HL-60 (cell line): Measurements from ENCODE around the gene CST9.

Experiments
- DNase-seq, 2 experiments: peaks; one replicate each; pipeline ENCODE4 v3.0.0-alpha.2; 2010 to 2020; ENCODE audit warnings: low read depth in 1 of 2, low spot score in 1 of 2
- H3K27ac ChIP-seq: fragments of 250-450 bp; sonication (Bioruptor Pico); replicated peaks from 2 replicates; pipeline ENCODE4 v1.5.1; 2020; ENCODE audit warnings: mild to moderate bottlenecking, moderate library complexity
- H3K27me3 ChIP-seq: fragments of 250-450 bp; sonication (Bioruptor Pico); 2 replicates; pipeline ENCODE4 v1.5.1; 2021; ENCODE audit warnings: mild to moderate bottlenecking, moderate library complexity; ENCODE audit not compliant: insufficient read depth, poor library complexity, severe bottlenecking
- H3K4me3 ChIP-seq: replicated peaks from 2 replicates; pipeline ENCODE4 v1.5.1; 2011; ENCODE audit warnings: mild to moderate bottlenecking, control low read depth, low read length; ENCODE audit not compliant: insufficient read depth
- GABPA ChIP-seq: IDR thresholded peaks from 2 replicates; pipeline ENCODE4 v1.6.1; 2012; ENCODE audit warnings: low read depth
- POLR2AphosphoS5 ChIP-seq: IDR thresholded peaks from 2 replicates; pipeline ENCODE4 v1.6.1; 2012; ENCODE audit warnings: low read depth
- SPI1 ChIP-seq: IDR thresholded peaks from 2 replicates; pipeline ENCODE4 v1.6.1; 2012; ENCODE audit warnings: low read depth, mild to moderate bottlenecking, borderline replicate concordance
- TF ChIP-seq, protein P1 (sequence below): IDR thresholded peaks from 2 replicates; pipeline ENCODE4 v1.6.1; 2012; ENCODE audit warnings: low read depth; ENCODE audit not compliant: insufficient replicate concordance
- TF ChIP-seq, protein P2 (sequence below): IDR thresholded peaks from one replicate; pipeline ENCODE4 v1.5.1; 2011; ENCODE audit warnings: low read length, control low read depth, inconsistent platforms; ENCODE audit not compliant: insufficient read depth

Gene CST9

DNA sequence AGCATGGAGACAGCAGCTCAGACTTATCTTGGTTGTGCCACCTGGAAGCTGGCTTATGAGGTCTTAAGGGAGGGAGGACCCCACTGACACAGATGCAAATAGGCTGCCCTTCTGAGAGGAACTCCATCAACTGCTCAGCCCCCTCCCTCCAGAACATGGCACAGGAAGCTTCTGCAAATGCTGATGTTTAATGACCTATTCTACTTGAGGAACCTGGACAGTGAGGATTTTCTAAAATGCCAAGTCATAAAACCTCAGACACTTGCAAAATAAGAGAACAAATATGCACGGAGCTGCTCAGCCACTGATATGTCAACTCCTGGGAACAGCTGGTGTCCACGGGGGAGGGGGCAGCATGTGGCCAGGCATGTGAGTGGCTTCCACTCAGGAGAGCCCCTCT is 3.5 kb downstream of the CST9 start:
- H3K4me3 ChIP-seq: no peak overlapping the region
- peaks cover 3% of the 10 kb centered on the region for H3K27me3 ChIP-seq
- DNase-seq: peak in 1 of 2 experiments; percentile 51
- TF ChIP-seq GABPA (no peak), SPI1 (0 out of 2 replicates have a peak, but pooled peaks have one; percentile 37), POLR2AphosphoS5 (no peak)
- TF ChIP-seq, protein P1, sequence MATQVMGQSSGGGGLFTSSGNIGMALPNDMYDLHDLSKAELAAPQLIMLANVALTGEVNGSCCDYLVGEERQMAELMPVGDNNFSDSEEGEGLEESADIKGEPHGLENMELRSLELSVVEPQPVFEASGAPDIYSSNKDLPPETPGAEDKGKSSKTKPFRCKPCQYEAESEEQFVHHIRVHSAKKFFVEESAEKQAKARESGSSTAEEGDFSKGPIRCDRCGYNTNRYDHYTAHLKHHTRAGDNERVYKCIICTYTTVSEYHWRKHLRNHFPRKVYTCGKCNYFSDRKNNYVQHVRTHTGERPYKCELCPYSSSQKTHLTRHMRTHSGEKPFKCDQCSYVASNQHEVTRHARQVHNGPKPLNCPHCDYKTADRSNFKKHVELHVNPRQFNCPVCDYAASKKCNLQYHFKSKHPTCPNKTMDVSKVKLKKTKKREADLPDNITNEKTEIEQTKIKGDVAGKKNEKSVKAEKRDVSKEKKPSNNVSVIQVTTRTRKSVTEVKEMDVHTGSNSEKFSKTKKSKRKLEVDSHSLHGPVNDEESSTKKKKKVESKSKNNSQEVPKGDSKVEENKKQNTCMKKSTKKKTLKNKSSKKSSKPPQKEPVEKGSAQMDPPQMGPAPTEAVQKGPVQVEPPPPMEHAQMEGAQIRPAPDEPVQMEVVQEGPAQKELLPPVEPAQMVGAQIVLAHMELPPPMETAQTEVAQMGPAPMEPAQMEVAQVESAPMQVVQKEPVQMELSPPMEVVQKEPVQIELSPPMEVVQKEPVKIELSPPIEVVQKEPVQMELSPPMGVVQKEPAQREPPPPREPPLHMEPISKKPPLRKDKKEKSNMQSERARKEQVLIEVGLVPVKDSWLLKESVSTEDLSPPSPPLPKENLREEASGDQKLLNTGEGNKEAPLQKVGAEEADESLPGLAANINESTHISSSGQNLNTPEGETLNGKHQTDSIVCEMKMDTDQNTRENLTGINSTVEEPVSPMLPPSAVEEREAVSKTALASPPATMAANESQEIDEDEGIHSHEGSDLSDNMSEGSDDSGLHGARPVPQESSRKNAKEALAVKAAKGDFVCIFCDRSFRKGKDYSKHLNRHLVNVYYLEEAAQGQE: no peak
- TF ChIP-seq, protein P2, sequence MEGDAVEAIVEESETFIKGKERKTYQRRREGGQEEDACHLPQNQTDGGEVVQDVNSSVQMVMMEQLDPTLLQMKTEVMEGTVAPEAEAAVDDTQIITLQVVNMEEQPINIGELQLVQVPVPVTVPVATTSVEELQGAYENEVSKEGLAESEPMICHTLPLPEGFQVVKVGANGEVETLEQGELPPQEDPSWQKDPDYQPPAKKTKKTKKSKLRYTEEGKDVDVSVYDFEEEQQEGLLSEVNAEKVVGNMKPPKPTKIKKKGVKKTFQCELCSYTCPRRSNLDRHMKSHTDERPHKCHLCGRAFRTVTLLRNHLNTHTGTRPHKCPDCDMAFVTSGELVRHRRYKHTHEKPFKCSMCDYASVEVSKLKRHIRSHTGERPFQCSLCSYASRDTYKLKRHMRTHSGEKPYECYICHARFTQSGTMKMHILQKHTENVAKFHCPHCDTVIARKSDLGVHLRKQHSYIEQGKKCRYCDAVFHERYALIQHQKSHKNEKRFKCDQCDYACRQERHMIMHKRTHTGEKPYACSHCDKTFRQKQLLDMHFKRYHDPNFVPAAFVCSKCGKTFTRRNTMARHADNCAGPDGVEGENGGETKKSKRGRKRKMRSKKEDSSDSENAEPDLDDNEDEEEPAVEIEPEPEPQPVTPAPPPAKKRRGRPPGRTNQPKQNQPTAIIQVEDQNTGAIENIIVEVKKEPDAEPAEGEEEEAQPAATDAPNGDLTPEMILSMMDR: no peak
- H3K27ac ChIP-seq: no peak overlapping the region

DNA sequence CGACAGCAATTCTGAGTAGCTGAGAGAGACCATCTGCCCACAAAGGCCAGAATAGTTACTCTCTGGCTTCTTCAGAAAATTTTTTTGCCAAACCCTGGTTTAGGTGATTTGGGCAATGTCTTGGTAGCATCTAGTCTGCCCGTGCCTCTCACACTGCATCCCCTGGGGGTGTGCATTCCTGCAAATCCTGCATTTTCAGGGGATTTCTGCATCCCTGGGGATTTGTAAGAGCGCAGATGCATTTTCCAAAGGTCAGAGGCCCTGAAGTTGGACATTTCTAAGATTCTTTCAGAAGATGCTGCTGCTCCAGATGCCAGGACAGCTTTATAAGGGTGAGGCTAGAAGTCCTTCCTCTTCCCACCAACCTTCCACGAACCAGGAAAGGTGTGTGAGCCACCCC is 4.0 kb downstream of the CST9 start:
- Histone ChIP-seq H3K27me3 (peaks cover 3% of the 10 kb centered on the region), H3K27ac (no peak overlapping the region), H3K4me3 (no peak overlapping the region)
- no peak for DNase-seq
- no peak for TF ChIP-seq GABPA
- TF ChIP-seq, protein P2: no peak
- no peak for TF ChIP-seq POLR2AphosphoS5
- no peak for TF ChIP-seq SPI1
- TF ChIP-seq, protein P1: no peak

DNA sequence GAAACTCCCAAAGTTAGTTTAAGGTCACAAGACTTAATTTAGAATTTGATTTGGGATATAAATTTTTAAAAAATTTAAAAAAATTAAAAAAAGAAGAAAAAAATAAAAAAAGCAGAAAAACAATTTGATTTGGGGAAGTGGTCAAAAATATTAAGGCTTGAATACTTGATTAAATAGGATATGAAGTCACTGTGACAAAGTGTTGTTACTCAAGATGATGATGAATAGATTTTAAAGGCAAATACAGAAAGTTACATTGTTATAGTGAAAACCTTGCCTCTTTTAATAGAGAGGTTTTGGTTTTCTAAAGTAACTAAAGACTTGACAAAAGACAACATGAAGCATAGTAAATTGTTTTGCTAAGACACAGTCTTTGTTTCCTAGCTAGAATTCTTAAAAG is 7.2 kb downstream of the CST9 start:
- no peak for DNase-seq
- TF ChIP-seq, protein P1: no peak
- TF ChIP-seq SPI1 (no peak), POLR2AphosphoS5 (no peak), GABPA (no peak)
- TF ChIP-seq, protein P2: no peak
- no peak overlapping the region for H3K4me3 ChIP-seq

More for the DNA sequence above, 7.2 kb downstream of the CST9 start:
- Histone ChIP-seq H3K27me3 (peaks cover 7% of the 10 kb centered on the region), H3K27ac (no peak overlapping the region)
